ENCODE data around the gene NECAP2.
"Not testable (repeated sequence)": the region's sequence is repeated elsewhere in the genome, so short reads cannot be mapped to it uniquely, and the experiment has no call there.

Gene NECAP2

DNA sequence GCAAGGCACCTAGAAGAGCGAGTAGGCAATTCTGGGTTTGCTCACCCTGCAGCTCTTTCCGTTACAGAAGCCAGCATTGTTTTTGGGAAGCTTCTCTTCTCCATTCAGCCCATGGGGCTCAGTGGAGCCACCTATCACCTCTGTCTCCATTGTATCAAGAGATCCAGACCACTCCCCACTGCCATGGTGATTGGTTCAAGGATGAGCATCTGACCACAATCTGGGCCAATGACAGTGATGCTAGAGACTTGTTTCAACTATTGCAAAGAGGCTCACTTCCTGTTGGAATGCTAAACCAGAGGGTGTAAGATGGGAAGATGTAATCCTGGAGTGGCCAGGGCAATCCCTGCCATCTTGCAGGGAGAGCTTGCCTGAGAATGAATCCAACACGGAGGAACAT is 9.9 kb upstream of the NECAP2 start:
- no peak for FAIRE-seq

DNA sequence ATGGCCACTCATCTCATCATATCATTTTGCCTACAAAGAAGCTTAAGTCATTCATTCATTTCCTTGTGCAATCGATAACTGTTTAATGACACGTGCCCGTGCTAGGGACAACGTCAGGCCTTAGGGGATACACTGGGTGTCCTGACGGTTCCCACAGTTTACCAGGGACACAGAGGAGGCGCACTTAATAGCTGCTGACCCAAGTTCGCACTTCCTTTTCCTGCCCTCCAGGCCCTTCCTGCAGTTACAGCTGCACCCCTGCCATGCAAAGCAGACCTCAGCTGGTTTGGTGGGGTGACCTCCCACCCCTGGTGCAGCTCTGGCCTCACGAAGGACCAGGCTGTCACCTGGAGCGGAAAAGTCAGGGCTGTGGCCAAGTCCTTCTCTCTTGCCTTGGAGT is 7.5 kb upstream of the NECAP2 start:
- FAIRE-seq, result no peak

DNA sequence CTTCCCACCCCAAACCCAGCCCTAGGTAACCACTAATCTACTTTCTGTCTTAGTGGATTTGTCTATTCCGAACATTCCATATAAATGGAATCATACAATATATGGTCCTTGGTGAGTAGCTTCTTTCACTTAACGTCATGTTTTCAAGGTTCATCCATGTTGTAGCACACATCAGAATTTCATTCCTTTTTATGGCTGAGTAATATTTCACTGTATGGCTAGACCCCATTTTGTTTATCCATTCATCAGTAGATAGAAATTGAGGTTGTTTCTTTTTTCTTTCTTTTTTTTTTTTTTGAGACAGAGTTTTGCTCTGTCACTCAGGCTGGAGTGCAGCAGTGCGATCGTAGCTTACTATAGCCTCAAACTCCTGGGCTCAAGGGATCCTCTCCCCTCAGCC is 6.5 kb upstream of the NECAP2 start:
- FAIRE-seq, result no peak

DNA sequence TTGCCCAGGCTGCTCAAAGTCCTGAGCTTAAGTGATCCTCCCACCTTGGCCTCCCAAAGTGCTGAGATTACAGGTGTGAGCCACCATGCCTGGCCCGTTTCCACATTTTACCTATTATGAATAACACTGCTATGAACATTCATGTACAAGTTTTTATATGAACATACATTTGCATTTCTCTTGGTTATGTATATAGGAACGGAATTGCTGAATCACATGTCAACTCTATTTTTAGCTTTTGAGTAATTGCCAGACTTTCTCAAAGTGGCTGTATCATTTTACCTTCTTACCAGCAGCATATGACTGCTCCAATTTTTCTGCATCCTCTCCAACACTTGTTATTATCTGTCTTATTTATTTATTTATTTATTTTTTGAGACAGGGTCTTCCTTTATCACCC is 6.0 kb upstream of the NECAP2 start:
- no peak for FAIRE-seq

DNA sequence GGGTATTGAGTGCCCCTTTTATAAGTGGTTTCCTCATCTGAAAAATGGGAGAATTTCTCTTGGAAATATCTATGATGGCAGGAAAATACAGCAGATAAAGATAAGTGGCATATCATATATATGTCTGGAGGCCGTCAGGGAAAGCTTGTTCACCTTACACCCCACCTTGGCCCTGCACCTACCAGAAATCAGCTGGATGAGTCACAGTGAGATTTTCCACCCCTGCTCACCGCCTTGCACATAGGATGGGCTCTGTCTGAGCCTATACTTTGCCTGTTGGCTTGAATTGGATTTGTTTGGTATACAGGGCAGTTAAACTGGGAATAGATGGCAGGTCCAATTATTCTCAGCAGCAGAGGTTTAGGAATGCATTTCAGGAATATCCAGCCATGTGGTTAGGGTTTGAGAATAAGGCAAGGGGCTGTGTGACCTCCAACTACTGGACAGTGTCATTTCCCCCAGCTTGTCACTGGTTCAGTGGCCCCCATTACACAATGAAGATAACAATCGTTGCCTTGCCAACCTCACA is 3.5 kb upstream of the NECAP2 start, which contains the start of gene SPATA21:
Gene SPATA21, minus strand, starts transcription at position 479 of the 529 bp plus-strand sequence. CDS start 6,053 bp downstream, outside the sequence.
- FAIRE-seq, result no peak

DNA sequence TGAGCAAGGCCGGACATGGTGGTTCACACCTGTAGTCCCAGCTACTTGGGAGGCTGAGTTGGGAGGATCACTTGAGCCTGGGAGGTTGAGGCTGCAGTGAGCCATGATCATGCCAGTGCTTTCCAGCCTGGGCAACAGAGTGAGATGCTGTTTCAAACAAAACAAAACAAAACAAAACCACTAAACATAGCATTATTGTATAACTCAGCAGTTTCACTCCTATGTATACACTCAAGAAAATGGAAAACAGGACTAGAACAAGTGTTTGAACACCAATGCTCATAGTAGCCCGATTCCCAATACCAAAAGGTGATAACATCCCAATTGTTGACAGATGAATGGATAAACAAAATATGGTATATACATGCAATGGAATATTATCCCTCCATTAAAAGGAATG is 2.0 kb upstream of the NECAP2 start:
- no peak for FAIRE-seq

DNA sequence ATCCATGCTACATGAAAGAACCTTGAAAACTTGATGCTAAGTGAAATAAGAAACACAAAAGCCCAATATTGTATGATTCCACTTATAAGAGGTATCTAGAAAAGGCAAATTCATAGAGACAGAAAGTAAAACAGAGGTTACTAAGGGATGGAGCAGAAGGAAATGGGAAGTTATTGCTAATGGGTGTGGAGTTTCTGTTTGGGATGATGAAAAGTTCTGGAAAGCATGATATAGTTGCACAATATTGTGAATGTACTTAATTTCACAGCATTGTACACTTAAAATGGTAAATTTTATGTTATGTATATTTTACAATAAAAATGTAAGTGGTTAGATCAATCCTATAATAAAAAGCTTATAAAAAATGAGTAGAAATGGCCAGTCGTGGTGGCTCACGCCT is 1.6 kb upstream of the NECAP2 start:
- FAIRE-seq, result no peak

DNA sequence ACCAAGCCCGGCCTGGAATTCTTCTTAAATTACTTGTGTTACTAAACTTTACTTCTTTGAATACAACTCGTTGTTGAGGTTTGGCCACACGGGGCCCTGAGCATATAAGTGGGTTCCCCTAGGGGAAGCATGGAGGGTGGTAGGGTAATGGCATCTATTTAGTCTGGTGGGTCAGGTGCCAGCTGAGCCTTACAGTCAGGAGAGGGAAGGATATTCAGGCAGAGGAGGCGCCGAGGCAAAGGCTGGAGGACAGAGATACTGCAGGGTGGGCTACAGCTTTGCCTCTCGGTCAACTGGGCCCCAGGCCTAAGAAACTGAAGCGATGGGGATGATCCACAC is 424 bp upstream of the NECAP2 start:
- no peak for FAIRE-seq

DNA sequence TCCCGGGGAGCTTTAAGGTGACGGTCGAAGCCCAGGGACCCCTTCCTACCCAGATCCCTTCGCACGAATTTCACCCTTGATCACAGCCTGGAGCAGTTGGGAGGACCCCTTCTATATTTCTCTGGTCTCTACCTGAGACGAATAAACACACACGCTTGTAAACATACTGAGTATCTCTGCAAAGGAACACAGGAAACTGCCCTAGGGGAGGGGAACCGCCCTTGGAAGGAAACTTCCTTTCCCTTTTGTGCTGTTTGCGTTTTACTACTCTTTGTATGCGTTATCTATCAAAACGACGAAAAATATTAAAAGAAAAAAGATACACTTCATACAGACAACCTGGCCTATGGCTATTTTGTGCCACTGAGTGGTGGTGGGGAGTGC is 750 bp downstream of the NECAP2 start:
- FAIRE-seq, result no peak

DNA sequence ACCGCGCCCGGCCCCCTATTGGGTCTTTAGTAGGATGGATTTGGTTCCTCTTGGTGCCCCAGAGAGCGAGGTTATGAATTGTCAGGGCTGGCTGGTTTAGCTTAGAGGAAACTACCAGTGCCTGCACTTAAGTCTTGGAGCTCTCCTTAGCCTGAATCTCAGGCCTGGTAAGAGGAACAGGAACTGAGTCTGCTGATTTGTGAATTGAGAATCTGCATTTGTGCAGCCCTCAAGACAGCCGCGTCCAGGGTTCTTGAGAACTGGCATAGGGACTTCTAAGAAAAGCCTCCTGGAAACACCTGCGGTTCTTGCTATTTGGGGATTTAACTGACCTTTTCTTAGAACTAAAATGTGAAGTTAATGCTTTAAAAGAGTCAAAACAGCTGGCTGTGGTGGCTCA is 1.7 kb downstream of the NECAP2 start:
- no peak for FAIRE-seq

DNA sequence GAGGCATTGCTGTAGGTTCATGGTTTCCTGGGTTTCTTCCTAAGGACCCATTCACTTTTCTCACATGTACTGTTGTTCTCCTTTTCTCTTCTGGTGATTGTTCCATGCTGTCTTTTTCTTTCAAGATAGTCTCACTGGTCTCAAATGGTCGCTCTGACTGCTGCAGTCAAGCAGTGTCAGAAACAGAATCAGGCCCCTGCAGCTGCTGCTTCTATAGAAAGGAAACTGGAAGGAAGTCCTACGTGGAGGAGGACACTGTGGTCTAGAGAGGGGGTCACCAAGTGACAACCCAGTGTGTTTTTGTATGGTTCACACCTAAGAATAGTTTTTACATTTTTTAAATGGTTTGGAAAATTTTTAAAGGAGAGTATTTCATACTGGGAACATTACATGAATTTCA is 2.4 kb downstream of the NECAP2 start:
- no peak for FAIRE-seq

DNA sequence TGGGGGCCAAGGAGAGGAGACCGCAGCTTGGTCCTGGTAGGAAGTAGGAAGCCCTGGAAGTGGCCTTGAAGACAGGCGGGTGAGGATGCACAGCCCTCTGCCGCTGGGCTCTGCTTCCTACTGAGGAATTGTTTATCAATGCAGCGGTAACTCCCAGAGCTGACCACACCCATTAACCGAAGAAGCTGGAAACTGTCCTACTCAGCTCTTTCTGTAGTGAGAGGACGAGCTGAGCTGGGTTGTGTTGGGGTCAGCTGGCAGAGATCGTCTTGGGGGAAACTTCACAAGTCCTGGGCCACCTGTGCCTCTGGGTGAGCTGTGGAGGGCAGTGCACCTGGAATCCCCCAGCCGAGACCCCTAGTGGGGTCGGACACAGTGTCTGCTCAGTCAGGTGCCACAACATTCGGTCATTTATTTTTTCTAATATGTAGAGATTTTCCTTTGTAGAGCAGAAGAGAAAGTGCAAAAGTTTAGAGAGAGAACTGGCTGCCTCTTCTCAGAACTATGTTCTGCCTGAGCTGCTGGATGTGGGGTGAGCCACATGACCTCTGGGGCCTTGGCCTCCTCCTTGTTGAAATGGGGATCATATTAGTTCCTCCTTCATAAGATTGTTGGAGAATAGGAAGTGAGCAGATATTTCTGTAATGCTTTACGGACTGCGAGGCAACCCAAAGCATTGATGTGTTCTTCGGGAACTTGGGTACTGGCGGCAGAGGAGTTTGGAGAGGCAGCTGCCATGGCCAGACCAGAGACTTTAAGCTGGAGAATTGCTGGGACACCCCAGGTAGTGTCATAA is 3.6 kb downstream of the NECAP2 start:
- FAIRE-seq, result no peak

DNA sequence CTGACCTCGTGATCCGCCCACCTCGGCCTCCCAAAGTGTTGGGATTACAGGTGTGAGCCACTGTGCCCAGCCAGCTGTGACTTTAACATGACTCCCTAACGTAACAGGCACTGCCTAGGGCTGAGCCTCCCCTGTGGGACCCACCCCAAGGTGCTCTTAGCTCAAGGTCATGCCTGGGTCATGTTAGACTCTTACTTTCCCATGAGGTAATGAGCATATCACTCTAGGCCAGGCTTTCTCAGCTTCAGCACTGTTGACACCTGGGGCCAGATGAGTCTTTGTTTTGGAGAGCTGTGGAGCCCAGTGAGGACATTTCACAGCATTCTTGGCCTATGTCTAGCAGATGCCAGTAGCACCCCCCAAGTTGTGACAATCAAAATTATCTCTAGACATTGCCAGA is 4.5 kb downstream of the NECAP2 start:
- no peak for FAIRE-seq

DNA sequence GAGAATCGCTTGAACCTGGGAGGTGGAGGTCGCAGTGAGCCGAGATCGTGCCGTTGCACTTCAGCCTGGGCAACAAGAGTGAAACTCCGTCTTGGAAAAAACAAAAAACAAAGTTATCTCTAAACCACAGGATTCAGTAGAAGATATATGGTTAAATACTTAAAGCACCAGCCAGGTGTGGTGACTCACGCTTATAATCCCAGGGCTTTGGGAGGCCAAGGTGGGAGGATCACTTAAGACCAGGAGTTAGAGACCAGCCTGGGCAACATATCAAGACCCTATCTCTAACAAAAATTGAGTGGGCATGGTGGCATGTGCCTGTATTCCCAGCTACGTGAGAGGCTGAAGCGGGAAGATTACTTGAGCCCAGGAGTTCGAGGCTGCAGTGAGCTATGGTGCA is 5.6 kb downstream of the NECAP2 start:
- no peak for FAIRE-seq

DNA sequence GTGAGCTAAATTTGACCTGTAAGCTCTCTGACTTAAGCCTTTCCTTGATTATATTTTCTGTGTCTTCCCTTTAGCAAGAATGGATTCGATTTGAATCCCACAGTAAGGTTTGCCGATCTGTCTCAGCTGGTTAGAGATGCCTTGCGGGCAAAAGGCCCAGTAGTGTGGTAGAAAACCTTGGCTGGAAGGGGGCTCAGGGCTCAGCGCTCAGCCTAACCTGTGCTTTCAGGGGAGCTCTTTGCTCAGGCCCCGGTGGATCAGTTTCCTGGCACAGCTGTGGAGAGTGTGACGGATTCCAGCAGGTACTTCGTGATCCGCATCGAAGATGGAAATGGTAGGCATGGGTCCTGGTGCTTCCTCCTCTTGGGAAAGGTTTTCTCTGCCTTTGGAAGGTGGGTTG is 7.1 kb downstream of the NECAP2 start:
- FAIRE-seq, result no peak

DNA sequence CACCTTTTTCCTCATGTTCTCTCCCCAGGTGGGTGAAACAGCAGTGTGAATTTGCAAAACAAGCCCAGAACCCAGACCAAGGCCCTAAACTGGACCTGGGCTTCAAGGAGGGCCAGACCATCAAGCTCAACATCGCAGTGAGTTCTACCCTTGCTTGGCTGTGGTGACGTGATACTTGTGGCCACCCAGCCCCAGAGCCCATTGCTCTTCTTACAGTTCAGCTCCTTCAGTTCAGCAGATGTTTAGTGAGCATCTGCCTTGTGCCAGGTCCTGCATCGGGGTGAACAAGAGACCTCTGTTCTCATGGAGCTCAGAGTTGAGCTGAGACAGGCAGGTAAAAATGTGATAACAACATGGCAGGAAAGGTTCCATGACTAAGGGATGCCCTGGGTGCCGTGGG is 8.5 kb downstream of the NECAP2 start:
- FAIRE-seq, result no peak

DNA sequence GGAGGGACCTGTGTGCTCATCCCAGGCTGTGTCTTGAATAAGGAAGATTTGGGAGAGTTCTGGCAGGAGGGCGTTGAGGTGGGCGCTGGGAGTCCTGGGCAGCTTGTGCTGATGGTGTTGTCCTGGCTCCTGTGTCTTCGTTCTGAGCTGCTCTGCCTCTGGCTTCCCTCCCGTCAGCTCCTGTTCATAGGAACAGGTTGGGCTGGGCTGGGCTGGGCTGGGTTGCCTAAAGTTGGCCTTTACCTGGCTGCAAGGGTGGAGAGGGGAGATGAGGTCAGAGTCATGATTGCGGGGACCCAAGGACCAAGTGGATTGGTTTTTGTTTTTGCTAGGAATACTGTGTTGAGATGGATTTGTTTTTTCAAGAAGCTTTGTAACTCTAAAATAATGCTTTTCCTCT is 9.1 kb downstream of the NECAP2 start:
- no peak for FAIRE-seq

DNA sequence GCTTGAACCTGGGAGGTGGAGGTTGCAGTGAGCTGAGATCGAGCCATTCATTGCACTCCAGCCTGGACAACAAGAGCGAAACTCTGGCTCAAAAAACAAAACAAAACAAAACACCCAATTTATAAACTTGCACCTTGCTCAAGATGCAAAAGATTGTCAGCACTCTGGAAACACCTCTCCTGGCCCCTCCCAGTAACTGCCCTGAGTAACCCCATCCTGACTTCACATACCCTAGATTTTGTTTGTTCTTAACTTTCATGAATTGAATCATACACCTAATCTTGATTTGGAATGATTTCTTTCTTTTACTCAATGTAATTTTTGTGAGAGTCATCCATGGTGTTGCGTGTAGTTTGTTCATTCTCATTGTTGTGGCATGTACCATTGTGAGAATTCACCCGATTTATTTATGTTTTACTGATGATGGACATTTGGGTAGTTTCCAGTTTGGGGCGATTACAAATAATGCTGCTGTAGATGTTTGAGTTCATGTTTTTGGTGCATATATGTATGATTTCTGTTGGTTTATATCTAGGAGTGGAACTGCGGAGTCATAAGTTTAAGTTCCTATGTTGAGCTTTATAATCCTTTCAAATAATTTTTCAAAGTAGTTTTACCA is 10.4 kb downstream of the NECAP2 start:
- FAIRE-seq, result no peak

DNA sequence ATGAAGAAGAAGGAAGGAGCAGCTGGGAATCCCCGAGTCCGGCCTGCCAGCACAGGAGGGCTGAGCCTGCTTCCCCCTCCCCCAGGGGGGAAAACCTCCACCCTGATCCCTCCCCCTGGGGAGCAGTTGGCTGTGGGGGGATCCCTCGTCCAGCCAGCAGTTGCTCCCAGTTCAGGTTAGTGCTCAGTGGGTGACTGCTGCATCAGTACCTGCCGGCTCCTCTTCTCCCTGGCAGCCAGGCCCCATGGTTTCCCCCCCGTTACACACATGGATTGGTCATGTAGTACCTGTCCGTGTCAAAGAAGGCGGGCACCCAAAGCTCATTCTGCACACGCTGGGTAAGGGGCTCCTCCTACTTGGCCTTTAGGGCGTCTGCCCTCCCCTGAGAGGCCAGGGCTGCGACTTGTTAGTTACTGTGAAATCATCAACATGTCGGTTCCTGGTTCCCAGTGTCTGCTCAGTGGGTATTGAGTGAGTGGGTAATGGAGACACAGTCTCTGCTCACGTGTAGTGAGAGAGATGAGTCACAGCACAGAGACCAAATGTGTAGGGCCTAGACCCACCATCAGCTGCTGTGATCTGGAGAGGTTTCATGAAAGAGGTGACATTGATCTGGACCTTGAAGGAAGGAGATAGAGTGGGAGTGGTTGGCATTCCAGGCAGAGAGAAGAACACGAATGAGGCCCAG is 11.5 kb downstream of the NECAP2 start:
- no peak for FAIRE-seq

DNA sequence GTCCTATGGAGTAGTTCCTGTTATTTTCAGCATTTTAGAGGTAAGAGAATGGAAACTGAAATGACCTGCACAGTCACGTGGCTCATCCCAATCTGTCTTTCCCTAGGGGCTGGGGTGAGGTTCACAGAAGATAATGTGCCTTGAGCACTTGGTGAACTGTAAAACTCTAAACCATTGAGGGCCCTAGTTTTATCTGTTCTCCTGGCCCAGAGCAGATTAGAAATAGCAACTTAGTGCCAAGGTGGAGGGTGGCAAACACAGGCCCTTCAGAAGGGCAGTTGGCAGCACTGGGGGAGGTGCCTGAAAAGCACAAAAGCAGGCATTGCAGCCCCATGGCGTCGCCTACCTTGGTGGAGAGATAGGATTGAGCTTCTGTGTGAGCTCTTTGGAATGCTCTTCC is 14.4 kb downstream of the NECAP2 start:
- FAIRE-seq, result not testable (repeated sequence)

DNA sequence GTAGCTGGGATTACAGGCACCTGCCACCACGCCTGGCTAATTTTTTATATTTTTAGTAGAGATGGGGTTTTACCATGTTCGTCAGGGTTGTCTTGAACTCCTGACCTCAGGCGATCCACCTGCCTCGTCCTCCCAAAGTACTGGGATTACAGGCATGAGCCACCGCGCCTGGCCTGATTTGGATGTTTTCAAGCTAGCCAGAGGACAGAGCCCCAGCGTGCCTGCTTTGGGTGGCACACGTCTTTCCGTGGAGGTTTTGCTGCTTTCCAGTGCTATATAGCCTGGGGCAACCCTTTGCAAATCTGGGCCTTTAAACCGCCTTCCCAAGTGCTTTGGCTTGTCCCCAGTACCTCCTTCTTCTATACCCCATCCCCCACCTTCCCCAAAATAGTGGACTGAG is 15.6 kb downstream of the NECAP2 start:
- FAIRE-seq, result not testable (repeated sequence)

DNA sequence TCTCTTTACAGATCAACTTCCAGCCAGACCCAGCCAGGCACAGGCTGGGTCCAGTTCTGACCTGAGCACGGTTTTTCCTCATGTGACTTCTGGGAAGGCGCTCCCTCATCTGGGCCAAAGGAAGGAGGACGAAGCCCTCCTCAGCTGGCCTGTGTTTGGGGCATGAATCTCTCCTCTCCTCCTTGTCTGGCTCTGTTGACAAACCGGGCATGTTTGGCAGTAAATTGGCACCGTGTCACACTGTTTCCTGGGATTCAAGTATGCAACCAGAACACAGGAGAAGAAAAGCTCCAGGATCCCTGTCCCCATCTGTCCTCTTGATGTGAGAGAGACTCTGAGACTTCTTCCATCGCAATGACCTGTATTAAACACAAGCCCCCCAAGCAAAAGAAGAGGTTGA is 18.3 kb downstream of the NECAP2 start:
- FAIRE-seq, result no peak

DNA sequence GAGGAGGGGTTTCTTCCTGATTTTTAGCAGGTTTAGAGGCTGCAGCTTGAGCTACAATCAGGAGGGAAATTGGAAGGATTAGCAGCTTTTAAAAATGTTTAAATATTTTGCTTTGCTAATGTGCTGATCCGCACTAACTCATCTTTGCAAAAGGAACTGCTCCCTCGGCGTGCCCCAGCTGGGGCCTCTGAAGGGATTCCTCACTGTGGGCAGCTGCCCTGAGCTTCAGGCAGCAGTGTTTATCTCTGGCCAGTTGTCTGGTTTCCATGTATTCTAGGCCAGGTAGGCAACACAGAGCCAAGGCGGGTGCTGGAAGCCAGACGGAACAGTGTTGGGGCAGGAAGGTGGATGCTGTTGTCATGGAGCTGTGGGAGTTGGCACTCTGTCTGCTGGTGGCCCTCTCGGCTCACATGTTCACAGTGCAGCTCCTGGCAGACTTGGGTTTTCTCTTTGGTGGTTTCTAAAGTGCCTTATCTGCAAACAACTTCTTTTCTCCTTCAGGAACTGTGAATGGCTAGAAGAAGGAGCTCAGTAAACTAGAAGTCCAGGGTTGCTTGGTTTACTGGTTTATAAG is 18.9 kb downstream of the NECAP2 start:
- no peak for FAIRE-seq

DNA sequence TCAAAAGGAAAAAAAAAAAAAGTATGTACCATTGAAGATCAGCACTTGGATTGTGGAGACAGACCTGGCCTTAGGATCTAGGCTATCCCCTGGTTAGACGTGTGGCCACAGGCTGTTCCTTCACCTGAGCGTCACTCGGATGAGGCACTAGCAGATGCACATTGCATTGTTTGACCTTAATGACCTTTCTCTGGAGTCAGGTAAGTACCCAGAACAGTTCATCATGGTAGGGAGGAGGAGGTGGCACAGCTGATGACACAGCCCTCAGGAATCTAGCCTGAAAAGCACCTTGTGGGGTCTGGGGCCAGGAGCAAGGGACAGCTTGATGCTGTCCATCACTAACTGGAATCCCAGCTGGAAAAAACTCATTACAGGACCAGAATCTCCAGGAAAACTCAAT is 21.2 kb downstream of the NECAP2 start:
- no peak for FAIRE-seq

Data from A204.1 (cell line).